Stimulated activated CD4-positive, alpha-beta T cell treated with anti-CD3 and anti-CD28 coated beads, Interleukin-1b, Interleukin-23, amount 100 ng/mL, for 48 hours (primary cell): ENCODE measurements around the gene PBX1.
"Not testable (repeated sequence)": the region's sequence is repeated elsewhere in the genome, so short reads cannot be mapped to it uniquely, and the experiment has no call there.

Experiments
- DNase-seq: peaks from one replicate; pipeline ENCODE4 v3.0.0-alpha.2; 2020

PBX1 gene

GRCh38 chr1:164592634-164593033, 33.6 kb downstream of the PBX1 start:
- DNase-seq = no peak

GRCh38 chr1:164595212-164595611, 36.2 kb downstream of the PBX1 start:
- DNase-seq = no peak

- DNase-seq = no peak
Observed at GRCh38 chr1:164596172-164596571, 37.2 kb downstream of the PBX1 start.

- DNase-seq = no peak
Observed at GRCh38 chr1:164598719-164599118, 39.7 kb downstream of the PBX1 start.

GRCh38 chr1:164599272-164599671, 40.3 kb downstream of the PBX1 start:
- no peak for DNase-seq

GRCh38 chr1:164601399-164602100, 42.6 kb downstream of the PBX1 start:
- DNase-seq = no peak

GRCh38 chr1:164602101-164602422, 43.1 kb downstream of the PBX1 start:
- DNase-seq = no peak

GRCh38 chr1:164602480-164603093, 43.6 kb downstream of the PBX1 start:
- no peak for DNase-seq

- not testable (repeated sequence) for DNase-seq
Observed at GRCh38 chr1:164603805-164604204, 44.8 kb downstream of the PBX1 start.

- no peak for DNase-seq
Observed at GRCh38 chr1:164604541-164604940, 45.6 kb downstream of the PBX1 start.

GRCh38 chr1:164605254-164606091, 46.5 kb downstream of the PBX1 start:
- DNase-seq = no peak

GRCh38 chr1:164607351-164607750, 48.4 kb downstream of the PBX1 start:
- DNase-seq = no peak

GRCh38 chr1:164608651-164609057, 49.7 kb downstream of the PBX1 start:
- DNase-seq = no peak

GRCh38 chr1:164609089-164609488, 50.1 kb downstream of the PBX1 start:
- no peak for DNase-seq

- DNase-seq = no peak
Observed at GRCh38 chr1:164610538-164611222, 51.7 kb downstream of the PBX1 start.

GRCh38 chr1:164611754-164612642, 53.0 kb downstream of the PBX1 start:
- no peak for DNase-seq

GRCh38 chr1:164613176-164613575, 54.2 kb downstream of the PBX1 start:
- no peak for DNase-seq

GRCh38 chr1:164614316-164614715, 55.3 kb downstream of the PBX1 start:
- DNase-seq = no peak

GRCh38 chr1:164617377-164618201, 58.6 kb downstream of the PBX1 start:
- DNase-seq = no peak

- no peak for DNase-seq
Observed at GRCh38 chr1:164618202-164618564, 59.2 kb downstream of the PBX1 start.

GRCh38 chr1:164619006-164619784, 60.2 kb downstream of the PBX1 start:
- no peak for DNase-seq
